ENCODE data around the gene FAM25G.

The FAM25G gene

GRCh38 chr10:47450442-47450841 is 41.1 kb downstream of the FAM25G start:
- H3K4me2 ChIP-seq (ENCODE audit: low read depth, low read length, poor library complexity, severe bottlenecking): no peak overlapping the region
- no peaks in the 10 kb centered on the region for H3K36me3 ChIP-seq (ENCODE audit: low read length)
- TF ChIP-seq EZH2phosphoT487 (conservative IDR thresholded peaks at IDR 0.05; ENCODE audit: low read length): no peak
- TF ChIP-seq CTCF (IDR thresholded peaks at IDR 0.05; ENCODE audit: insufficient read depth, low read length, poor library complexity, severe bottlenecking): no peak
- no peaks in the 10 kb centered on the region for H3K9me3 ChIP-seq (ENCODE audit: insufficient read depth, low read length)
- H3K9ac ChIP-seq (ENCODE audit: low read length): no peak overlapping the region
- H3K9me2 ChIP-seq (replicated peaks; ENCODE audit: insufficient read depth, low read length): no peaks in the 10 kb centered on the region
- H3K4me3 ChIP-seq (ENCODE audit: insufficient read depth, low read length, poor library complexity, severe bottlenecking): no peak overlapping the region
- no peak overlapping the region for H2AFZ ChIP-seq (ENCODE audit: low read depth, low read length, severe bottlenecking)
- H3K79me2 ChIP-seq (ENCODE audit: insufficient read depth, low read length): no peaks in the 10 kb centered on the region
- H4K20me1 ChIP-seq (ENCODE audit: low read depth, low read length): no peaks in the 10 kb centered on the region
- no peaks in the 10 kb centered on the region for H3K27me3 ChIP-seq (ENCODE audit: low read length)
- no peaks in the 10 kb centered on the region for H3F3A ChIP-seq (ENCODE audit: insufficient read depth)
- H3K27ac ChIP-seq (ENCODE audit: low read depth, low read length): no peak overlapping the region

- H3K36me3 ChIP-seq (ENCODE audit: low read length): no peaks in the 10 kb centered on the region
- no peaks in the 10 kb centered on the region for H4K20me1 ChIP-seq (ENCODE audit: low read depth, low read length)
- no peak overlapping the region for H3K9ac ChIP-seq (ENCODE audit: low read length)
- H2AFZ ChIP-seq (ENCODE audit: low read depth, low read length, severe bottlenecking): no peak overlapping the region
- no peaks in the 10 kb centered on the region for H3K9me3 ChIP-seq (ENCODE audit: insufficient read depth, low read length)
- H3F3A ChIP-seq (ENCODE audit: insufficient read depth): no peaks in the 10 kb centered on the region
- H3K27ac ChIP-seq (ENCODE audit: low read depth, low read length): no peak overlapping the region
- H3K4me3 ChIP-seq (ENCODE audit: insufficient read depth, low read length, poor library complexity, severe bottlenecking): no peak overlapping the region
- no peak overlapping the region for H3K4me2 ChIP-seq (ENCODE audit: low read depth, low read length, poor library complexity, severe bottlenecking)
- no peaks in the 10 kb centered on the region for H3K79me2 ChIP-seq (ENCODE audit: insufficient read depth, low read length)
- TF ChIP-seq EZH2phosphoT487 (conservative IDR thresholded peaks at IDR 0.05; ENCODE audit: low read length): no peak
- TF ChIP-seq CTCF (IDR thresholded peaks at IDR 0.05; ENCODE audit: insufficient read depth, low read length, poor library complexity, severe bottlenecking): no peak
- H3K27me3 ChIP-seq (ENCODE audit: low read length): no peaks in the 10 kb centered on the region
- no peaks in the 10 kb centered on the region for H3K9me2 ChIP-seq (replicated peaks; ENCODE audit: insufficient read depth, low read length)
Measured at GRCh38 chr10:47449979-47450378, 41.5 kb downstream of the FAM25G start.

GRCh38 chr10:47449102-47449978 is 42.2 kb downstream of the FAM25G start:
- no peaks in the 10 kb centered on the region for H3K9me3 ChIP-seq (ENCODE audit: insufficient read depth, low read length)
- H3K4me3 ChIP-seq (ENCODE audit: insufficient read depth, low read length, poor library complexity, severe bottlenecking): no peak overlapping the region
- no peaks in the 10 kb centered on the region for H3K36me3 ChIP-seq (ENCODE audit: low read length)
- no peak overlapping the region for H3K27ac ChIP-seq (ENCODE audit: low read depth, low read length)
- no peak for TF ChIP-seq CTCF (IDR thresholded peaks at IDR 0.05; ENCODE audit: insufficient read depth, low read length, poor library complexity, severe bottlenecking)
- no peak for TF ChIP-seq EZH2phosphoT487 (conservative IDR thresholded peaks at IDR 0.05; ENCODE audit: low read length)
- no peak overlapping the region for H3K9ac ChIP-seq (ENCODE audit: low read length)
- no peaks in the 10 kb centered on the region for H3F3A ChIP-seq (ENCODE audit: insufficient read depth)
- no peaks in the 10 kb centered on the region for H3K27me3 ChIP-seq (ENCODE audit: low read length)
- H3K79me2 ChIP-seq (ENCODE audit: insufficient read depth, low read length): no peaks in the 10 kb centered on the region
- H4K20me1 ChIP-seq (ENCODE audit: low read depth, low read length): no peaks in the 10 kb centered on the region
- H2AFZ ChIP-seq (ENCODE audit: low read depth, low read length, severe bottlenecking): no peak overlapping the region
- H3K9me2 ChIP-seq (replicated peaks; ENCODE audit: insufficient read depth, low read length): no peaks in the 10 kb centered on the region
- no peak overlapping the region for H3K4me2 ChIP-seq (ENCODE audit: low read depth, low read length, poor library complexity, severe bottlenecking)
